ENCODE data around the gene RBP4.

The RBP4 gene

GRCh38 chr10:93595378-93596161 is 5.5 kb downstream of the RBP4 start:
- DNase-seq = no peak

DNA sequence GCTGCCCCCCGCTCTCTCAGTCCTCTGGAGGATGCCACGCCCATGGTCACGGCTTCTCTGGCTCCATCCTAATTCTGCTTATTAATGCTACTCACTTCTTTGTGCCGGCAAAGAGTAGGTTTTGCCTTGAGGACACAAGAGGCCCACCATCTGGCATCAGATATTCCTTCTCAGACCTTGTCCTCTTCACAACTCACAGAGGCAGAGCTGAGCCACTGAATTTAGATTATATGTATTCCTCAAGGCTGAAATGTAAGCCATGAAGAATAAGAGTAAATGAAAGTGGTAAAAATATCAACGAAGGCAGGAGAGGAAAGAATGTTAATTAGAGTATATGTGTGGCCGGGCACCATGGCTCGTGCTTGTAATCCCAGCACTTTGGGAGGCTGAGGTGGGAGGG is 6.5 kb downstream of the RBP4 start:
- no peak for DNase-seq

GRCh38 chr10:93593749-93594148 is 7.3 kb downstream of the RBP4 start:
- DNase-seq = no peak

- DNase-seq = no peak
Observed at GRCh38 chr10:93593254-93593653, 7.8 kb downstream of the RBP4 start.

- no peak for DNase-seq
Observed at GRCh38 chr10:93591065-93591808, 9.8 kb downstream of the RBP4 start.

- DNase-seq = no peak
Observed at GRCh38 chr10:93590638-93591037, 10.4 kb downstream of the RBP4 start.

DNA sequence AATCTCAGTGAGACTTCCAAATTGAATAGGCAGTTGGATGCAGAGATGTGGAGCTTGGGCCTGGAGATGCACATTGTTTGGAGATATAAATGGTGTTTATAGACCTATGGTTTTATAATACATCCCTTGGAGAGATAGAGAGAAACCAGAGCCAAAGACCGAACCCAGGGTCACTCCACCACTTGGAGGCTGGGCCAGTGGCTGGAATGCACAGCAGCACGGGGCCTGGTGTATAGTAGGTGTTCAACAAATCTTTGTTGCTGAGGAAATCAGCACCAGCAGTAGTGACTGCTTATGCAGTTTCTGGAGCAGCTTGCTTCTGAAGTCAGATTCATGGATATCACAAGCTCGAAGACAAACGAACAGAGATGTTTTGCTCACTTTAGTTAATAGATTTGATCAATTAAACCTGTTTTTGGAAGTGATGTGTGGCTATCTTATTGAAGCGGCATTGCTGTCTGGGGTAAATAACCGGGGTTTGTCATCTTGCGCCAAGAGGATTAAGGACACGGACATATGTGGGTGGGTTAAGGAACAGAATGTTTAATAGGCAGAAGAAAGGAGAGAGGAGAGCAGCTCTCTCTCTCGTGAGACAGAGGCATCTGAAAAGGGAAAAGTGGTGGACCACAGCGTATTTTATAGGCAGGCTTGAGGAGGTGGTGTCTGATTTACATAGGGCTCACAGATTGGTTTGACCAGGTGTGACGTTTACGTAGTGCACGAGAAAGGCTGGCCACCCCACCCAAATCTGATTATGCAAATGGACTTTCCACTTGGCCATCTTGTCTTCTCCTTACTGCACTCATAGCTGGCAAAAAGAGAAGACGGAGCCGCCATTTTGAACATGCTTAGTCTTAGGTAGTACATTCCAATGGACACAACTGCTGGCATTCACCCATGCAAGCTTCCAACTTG is 11.1 kb downstream of the RBP4 start:
- no peak for DNase-seq

GRCh38 chr10:93584445-93584844 is 16.6 kb downstream of the RBP4 start:
- DNase-seq = no peak

DNA sequence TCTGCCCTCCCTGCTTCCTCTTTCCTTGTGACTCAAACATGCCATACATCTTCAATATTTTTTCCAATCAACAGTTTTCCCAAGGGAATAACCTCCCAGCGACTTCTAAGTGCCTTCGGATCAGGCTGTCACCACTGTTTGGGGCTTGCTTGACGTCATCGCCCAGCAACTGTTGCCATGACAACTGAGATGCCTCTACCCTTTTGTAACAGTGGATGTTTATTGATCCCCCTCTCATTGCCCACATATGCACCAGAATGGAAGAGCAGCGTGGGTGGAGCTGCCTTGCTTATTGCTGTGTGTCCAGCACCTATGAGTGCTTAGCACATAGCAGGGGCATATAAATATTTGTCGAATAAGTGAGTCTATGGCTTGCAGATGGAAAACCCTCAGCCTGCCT is 20.2 kb downstream of the RBP4 start:
- no peak for DNase-seq

- DNase-seq = no peak
Observed at GRCh38 chr10:93579985-93580711, 20.9 kb downstream of the RBP4 start.

- no peak for DNase-seq
Observed at GRCh38 chr10:93579089-93579488, 21.9 kb downstream of the RBP4 start.

DNA sequence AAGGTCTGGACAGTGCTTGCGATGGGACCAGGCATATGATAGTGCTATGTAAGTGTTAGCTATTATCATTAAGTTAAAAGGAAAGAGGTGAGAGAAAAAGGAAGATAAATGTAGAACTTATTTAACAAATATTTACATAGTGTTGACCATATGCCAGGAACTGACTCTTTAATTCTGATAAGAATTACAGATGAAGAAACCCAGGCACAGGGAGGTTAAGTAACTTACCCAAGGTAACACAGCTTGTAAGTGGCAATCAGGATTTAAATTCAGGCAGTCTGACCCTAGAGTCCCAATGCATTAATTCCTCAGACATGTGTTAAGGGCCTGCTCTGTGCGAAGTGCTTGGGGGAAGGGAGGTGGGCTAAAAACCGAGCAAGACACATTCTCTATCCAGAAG is 23.5 kb downstream of the RBP4 start:
- no peak for DNase-seq

GRCh38 chr10:93576888-93577287 is 24.1 kb downstream of the RBP4 start:
- DNase-seq = no peak

DNA sequence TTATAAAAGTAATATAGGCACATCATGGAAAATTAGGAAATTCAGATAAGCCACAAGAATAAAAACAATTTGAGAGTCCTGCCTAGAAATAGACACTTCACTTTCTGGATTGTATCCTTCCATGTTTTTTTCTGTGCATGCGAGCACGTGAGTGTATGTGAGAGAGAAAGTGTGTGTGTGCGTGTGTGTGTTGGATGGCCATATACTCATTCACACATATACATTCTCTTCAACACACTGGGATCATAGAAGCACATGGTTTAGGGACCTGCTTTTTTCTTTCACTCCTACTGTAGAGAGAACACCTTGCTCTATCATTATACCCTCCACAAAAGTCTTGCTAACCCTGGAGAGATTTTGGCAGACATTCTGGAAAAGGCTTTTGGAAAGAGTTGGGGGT is 27.1 kb downstream of the RBP4 start:
- DNase-seq = no peak

DNA sequence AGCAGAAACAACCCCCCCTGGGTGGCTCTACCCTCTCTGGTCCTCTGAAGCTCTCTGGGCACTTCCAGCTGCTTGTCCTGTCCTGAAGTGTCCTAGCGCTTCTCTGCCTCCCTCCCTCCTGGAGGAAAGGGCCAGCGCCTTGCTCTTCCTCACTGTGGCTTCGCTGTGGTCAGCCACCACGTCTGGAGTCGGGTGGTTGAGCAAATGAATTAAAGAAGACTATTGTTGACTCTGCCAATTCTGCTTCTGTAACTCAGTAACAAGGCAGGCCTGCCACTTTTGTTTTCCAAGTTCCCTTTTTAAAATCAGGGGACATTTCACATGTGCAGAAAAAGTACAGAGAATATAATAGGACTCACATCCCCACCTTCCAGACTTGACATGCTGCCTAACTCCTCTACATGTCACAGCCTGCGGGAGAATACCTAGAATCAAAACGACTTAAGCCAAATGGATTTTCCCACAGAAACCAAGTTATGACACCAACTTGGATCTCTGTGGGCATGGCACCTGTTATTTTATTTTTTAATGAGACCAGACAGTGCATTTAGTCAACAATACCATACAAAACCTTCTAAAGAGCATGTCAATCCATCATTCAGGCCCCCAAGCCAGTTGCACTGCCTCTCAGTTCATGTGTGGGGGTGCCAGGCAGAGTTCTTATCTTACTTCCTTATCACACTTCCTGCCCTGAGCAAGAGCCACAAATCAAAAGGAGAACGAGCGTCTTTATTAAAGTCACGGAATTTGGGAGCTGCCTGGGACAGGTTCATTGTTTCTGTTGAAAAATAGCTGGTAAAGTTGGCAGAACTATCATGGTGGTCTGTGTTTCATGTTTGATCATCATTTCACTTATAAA is 27.8 kb downstream of the RBP4 start:
- DNase-seq = no peak

DNA sequence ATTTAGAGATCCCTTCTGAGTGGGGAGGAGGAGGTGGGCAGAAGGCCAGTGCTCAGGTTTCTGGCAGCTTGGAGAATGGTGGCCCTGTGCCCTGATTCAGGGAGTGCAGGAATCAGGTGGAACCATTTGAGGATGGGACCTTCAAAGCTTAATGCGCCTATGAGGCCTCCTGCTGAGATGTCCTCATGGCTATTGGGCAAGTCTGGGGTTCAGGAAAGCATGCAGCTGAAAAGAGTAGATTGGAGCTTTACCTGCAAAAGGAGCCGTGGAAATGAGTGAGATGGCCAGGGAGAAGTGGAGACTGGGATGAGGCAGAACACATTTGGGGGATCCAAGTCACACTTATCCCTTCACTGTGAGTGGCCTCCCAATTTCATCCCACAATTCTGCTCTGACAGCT is 28.4 kb downstream of the RBP4 start:
- no peak for DNase-seq

DNA sequence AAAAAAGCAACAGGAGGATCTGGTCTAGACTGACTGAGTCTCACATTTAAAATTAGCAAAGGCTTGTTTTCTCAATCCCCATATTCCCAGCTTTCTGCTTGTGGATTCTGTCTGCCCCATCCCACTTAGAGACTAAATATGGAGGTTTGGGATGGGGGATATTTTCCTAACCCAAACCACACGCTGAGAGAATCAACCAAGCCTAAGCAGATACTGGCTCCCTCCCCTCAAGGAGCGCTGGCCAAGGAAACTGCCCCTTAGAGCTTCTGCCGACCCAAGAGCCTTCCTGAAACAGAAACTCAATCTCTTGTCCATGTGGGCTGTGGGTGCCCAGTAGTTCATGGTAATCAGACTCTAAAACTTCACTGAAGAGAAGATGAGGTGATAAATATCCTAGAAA is 30.7 kb downstream of the RBP4 start:
- DNase-seq = no peak

- no peak for DNase-seq
Observed at GRCh38 chr10:93568105-93568390, 33.0 kb downstream of the RBP4 start.

GRCh38 chr10:93567277-93568104 is 33.5 kb downstream of the RBP4 start:
- DNase-seq = no peak

- peak; percentile 19 for DNase-seq
Observed at GRCh38 chr10:93566435-93567276, 34.4 kb downstream of the RBP4 start, which contains the start of gene FFAR4. TSS of gene FFAR4 (plus strand) at chr10:93566665. CDS start at chr10:93566721, 56 bp downstream.
